PC-3 (cell line): ENCODE data around the gene ZNRF2. TPM values are rescaled to one million over a fixed set of nuclear protein-coding genes. Genes with fewer than 3 reads are reported as not detected.

Experiments used
- ATAC-seq: fragments of 200-7000 bp; cut with Tn5 transposase; 2 replicates; pipeline ENCODE4 v1.9.1; 2020; ENCODE audit warnings: mild to moderate bottlenecking, moderate library complexity
- BruUV-seq: library from RNA; stranded (reverse); fragments of 400-500 nt; replicated peaks from 2 replicates; lab custom pipeline; 2021; lab: Mats Ljungman, UMichigan
- CTCF ChIA-PET: fragments of 300-600 bp; sonication (Branson Sonifier 250); formaldehyde crosslinking; loops from one replicate; lab custom pipeline; 2022; ENCODE audit warnings: antibody characterized with exemption; lab: Charles Lee
- POLR2A ChIA-PET: fragments of 300-600 bp; sonication (Branson Sonifier 250); formaldehyde crosslinking; loops from one replicate; lab custom pipeline; 2022; ENCODE audit warnings: antibody characterized with exemption; ENCODE audit not compliant: unreplicated experiment; lab: Charles Lee
- DNase-seq: peaks from one replicate; pipeline ENCODE4 v3.0.0-alpha.2; 2015
- H2AFZ ChIP-seq: fragments of 300-600 bp; sonication (generic); 2 replicates; pipeline ENCODE4 v1.6.0; 2016; ENCODE audit warnings: antibody characterized with exemption, low read length
- H3F3A ChIP-seq: fragments of 300-600 bp; sonication (generic); one replicate; pipeline ENCODE4 v1.6.0; 2017; ENCODE audit warnings: antibody characterized with exemption, low read length, control low read depth, mild to moderate bottlenecking; ENCODE audit not compliant: unreplicated experiment
- H3K27ac ChIP-seq: fragments of 300-600 bp; sonication (generic); 2 replicates; pipeline ENCODE4 v1.5.1; 2016; ENCODE audit warnings: mild to moderate bottlenecking, low read length
- H3K27me3 ChIP-seq: fragments of 300-600 bp; sonication (generic); 2 replicates; pipeline ENCODE4 v1.6.1; 2016; ENCODE audit warnings: low read length, mixed read lengths
- H3K36me3 ChIP-seq: fragments of 300-600 bp; sonication (generic); 2 replicates; pipeline ENCODE4 v1.6.1; 2016; ENCODE audit warnings: low read depth, mixed run types, low read length, mixed read lengths
- H3K4me1 ChIP-seq: fragments of 300-600 bp; sonication (generic); 2 replicates; pipeline ENCODE4 v1.5.1; 2016; ENCODE audit warnings: low read length; ENCODE audit not compliant: insufficient read depth
- H3K4me2 ChIP-seq: fragments of 300-600 bp; sonication (generic); 2 replicates; pipeline ENCODE4 v1.6.0; 2016; ENCODE audit warnings: low read length
- H3K4me3 ChIP-seq: fragments of 300-600 bp; sonication (generic); 2 replicates; pipeline ENCODE4 v1.5.1; 2016; ENCODE audit warnings: mild to moderate bottlenecking, low read length, mixed read lengths
- H3K79me2 ChIP-seq: fragments of 300-600 bp; sonication (generic); 2 replicates; pipeline ENCODE4 v1.6.1; 2017; ENCODE audit warnings: low read length, mixed read lengths
- H3K9ac ChIP-seq: fragments of 300-600 bp; sonication (generic); 2 replicates; pipeline ENCODE4 v1.6.0; 2016; ENCODE audit warnings: mild to moderate bottlenecking, low read length
- H3K9me2 ChIP-seq: fragments of 300-600 bp; sonication (generic); replicated peaks from 2 replicates; pipeline ENCODE4 v1.6.1; 2016; ENCODE audit warnings: mixed run types, low read length, mixed read lengths
- H3K9me3 ChIP-seq: fragments of 300-600 bp; sonication (generic); 2 replicates; pipeline ENCODE4 v1.6.1; 2016; ENCODE audit warnings: low read length, mixed read lengths
- H4K20me1 ChIP-seq: fragments of 300-600 bp; sonication (generic); 2 replicates; pipeline ENCODE4 v1.6.1; 2016; ENCODE audit warnings: low read length, mixed read lengths
- EZH2 ChIP-seq: fragments of 300-600 bp; sonication (generic); IDR thresholded peaks from one replicate; pipeline ENCODE4 v1.6.1; 2017; ENCODE audit warnings: antibody characterized with exemption, mild to moderate bottlenecking, low read length; ENCODE audit not compliant: unreplicated experiment
- EZH2phosphoT487 ChIP-seq: fragments of 300-600 bp; sonication (generic); IDR thresholded peaks from 2 replicates; pipeline ENCODE4 v1.6.1; 2018; ENCODE audit warnings: mild to moderate bottlenecking, antibody characterized with exemption, low read length, borderline replicate concordance
- intact Hi-C: fragments of 100-400 bp; cut with micrococcal nuclease; formaldehyde crosslinking; loops from 2 replicates; pipeline ENCODE4 v1.9.0; 2023
- total RNA-seq: library from RNA; depleted of rRNA; stranded (reverse); fragments of >200 nt; gene quantifications from 2 replicates; pipeline ENCODE4 v1.2.3, GENCODE V29; 2014
- TF ChIP-seq, protein P1 (sequence below): fragments of 300-600 bp; sonication (generic); conservative IDR thresholded peaks from 2 replicates; pipeline ENCODE4 v1.5.1; 2017; ENCODE audit warnings: antibody characterized with exemption, low read depth, mild to moderate bottlenecking, low read length

ZNRF2 gene
- total RNA-seq, 1 experiment from 2014 or later: 13.1 TPM

DNA sequence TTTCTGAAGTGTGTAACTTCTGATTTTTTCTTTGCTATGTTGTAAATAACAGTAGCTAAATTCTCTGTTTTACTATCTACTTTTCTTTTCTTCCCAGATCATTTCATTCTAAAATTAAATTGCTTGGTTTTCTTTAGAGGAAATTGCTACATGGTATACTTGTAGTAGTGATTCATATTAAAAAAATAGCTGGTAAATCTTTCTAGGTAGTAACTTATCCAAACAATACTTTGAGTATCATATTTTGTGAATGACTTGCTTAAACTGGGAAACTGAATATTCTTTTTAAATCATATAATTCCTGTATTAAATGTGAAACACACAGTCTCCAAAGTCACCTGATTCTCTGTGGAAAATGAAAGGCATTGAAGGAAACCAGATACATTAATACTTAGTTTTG lies 85.5 kb downstream of the ZNRF2 start:
- Histone ChIP-seq H3K9me2 (no peaks in the 10 kb centered on the region), H3K4me2 (no peak overlapping the region), H3K9ac (no peak overlapping the region), H2AFZ (no peak overlapping the region), H3K4me1 (peaks cover 10% of the 10 kb centered on the region; the same call in 1 of the 2 replicates), H3K27me3 (no peaks in the 10 kb centered on the region), H3K4me3 (no peak overlapping the region), H3K27ac (no peak overlapping the region), H4K20me1 (no peaks in the 10 kb centered on the region), H3K9me3 (no peaks in the 10 kb centered on the region), H3F3A (no peaks in the 10 kb centered on the region), H3K36me3 (no peaks in the 10 kb centered on the region), H3K79me2 (no peaks in the 10 kb centered on the region)
- CTCF ChIA-PET: no interaction called here
- TF ChIP-seq, protein P1, sequence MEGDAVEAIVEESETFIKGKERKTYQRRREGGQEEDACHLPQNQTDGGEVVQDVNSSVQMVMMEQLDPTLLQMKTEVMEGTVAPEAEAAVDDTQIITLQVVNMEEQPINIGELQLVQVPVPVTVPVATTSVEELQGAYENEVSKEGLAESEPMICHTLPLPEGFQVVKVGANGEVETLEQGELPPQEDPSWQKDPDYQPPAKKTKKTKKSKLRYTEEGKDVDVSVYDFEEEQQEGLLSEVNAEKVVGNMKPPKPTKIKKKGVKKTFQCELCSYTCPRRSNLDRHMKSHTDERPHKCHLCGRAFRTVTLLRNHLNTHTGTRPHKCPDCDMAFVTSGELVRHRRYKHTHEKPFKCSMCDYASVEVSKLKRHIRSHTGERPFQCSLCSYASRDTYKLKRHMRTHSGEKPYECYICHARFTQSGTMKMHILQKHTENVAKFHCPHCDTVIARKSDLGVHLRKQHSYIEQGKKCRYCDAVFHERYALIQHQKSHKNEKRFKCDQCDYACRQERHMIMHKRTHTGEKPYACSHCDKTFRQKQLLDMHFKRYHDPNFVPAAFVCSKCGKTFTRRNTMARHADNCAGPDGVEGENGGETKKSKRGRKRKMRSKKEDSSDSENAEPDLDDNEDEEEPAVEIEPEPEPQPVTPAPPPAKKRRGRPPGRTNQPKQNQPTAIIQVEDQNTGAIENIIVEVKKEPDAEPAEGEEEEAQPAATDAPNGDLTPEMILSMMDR: no peak
- TF ChIP-seq EZH2 (no peak), EZH2phosphoT487 (no peak)
- no peak; the same call in none of the 2 replicates for ATAC-seq
- no peak for DNase-seq
- no TSS peak for BruUV-seq
- intact Hi-C loops: no loop called here
- POLR2A ChIA-PET: interaction anchor here (0.7 kb wide), 1 partner anchor 38 kb away, joined by 5 read pairs; no protein-coding TSS in a partner anchor

DNA sequence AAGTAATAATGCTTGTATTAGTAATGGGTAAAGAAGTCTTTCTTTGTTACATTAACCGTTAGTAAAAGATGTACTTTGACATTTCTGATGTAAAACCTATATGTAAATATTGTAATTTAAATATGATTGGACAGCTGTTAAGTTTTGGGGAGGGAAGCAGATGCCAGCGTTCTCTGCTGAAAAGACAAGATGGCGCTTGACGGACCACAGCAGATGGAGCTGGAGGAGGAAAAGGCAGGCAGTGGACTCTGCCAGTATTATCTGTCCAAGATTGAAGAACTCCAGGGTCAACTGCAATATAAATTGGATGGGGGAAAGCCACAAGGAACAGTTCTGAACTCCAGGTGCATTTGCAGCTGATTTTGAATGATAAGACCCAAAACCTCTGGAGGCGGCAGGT lies 86.9 kb downstream of the ZNRF2 start:
- no peaks in the 10 kb centered on the region for H3F3A ChIP-seq
- no peaks in the 10 kb centered on the region for H3K27me3 ChIP-seq
- ChIA-PET POLR2A (no interaction called here), CTCF (no interaction called here)
- DNase-seq (no peak), ATAC-seq (no peak)
- H3K4me3 ChIP-seq: no peak overlapping the region
- H3K27ac ChIP-seq: no peak overlapping the region
- H3K79me2 ChIP-seq: no peaks in the 10 kb centered on the region
- H3K4me2 ChIP-seq: no peak overlapping the region
- intact Hi-C loops: no loop called here
- no peak overlapping the region for H3K9ac ChIP-seq
- TF ChIP-seq EZH2 (no peak), EZH2phosphoT487 (no peak)
- TF ChIP-seq, protein P1: no peak
- H2AFZ ChIP-seq: no peak overlapping the region
- BruUV-seq: no TSS peak
- no peaks in the 10 kb centered on the region for H4K20me1 ChIP-seq
- H3K4me1 ChIP-seq: peaks cover 8% of the 10 kb centered on the region; the same call in 1 of the 2 replicates
- no peaks in the 10 kb centered on the region for H3K9me2 ChIP-seq
- no peaks in the 10 kb centered on the region for H3K36me3 ChIP-seq
- no peaks in the 10 kb centered on the region for H3K9me3 ChIP-seq

DNA sequence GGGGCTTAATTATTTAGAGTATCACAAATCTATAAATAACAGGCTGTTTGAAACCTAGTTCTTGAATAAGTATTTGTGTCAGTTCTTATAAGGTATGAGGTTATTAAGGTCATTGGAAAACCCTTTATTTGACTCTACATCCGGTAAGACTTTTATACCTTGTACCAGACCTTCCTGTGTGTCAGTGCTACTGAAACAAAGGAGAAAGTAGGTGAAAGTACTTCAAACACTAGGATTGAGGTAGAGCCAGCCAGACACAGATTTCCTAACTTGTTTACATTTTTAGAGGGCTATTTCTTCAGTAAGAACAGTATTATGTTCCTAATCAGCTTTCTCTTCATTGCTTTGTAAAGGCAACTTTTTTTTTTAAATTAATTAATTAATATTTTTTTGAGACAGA lies 93.9 kb downstream of the ZNRF2 start:
- H3K27ac ChIP-seq: no peak overlapping the region
- DNase-seq (no peak), ATAC-seq (no peak)
- H3F3A ChIP-seq: no peaks in the 10 kb centered on the region
- no peak for TF ChIP-seq EZH2phosphoT487
- TF ChIP-seq, protein P1: no peak
- no peak for TF ChIP-seq EZH2
- H3K4me3 ChIP-seq: no peak overlapping the region
- no peaks in the 10 kb centered on the region for H3K27me3 ChIP-seq
- H3K79me2 ChIP-seq: no peaks in the 10 kb centered on the region
- no peaks in the 10 kb centered on the region for H3K36me3 ChIP-seq
- no peak overlapping the region for H2AFZ ChIP-seq
- H3K4me2 ChIP-seq: no peak overlapping the region
- BruUV-seq: no TSS peak
- no peak overlapping the region for H3K9ac ChIP-seq
- no peaks in the 10 kb centered on the region for H3K9me2 ChIP-seq
- ChIA-PET POLR2A (interaction anchor here (0.7 kb wide), 1 partner anchor 214 kb away, joined by 3 read pairs; no protein-coding TSS in a partner anchor), CTCF (no interaction called here)
- no peaks in the 10 kb centered on the region for H4K20me1 ChIP-seq
- H3K9me3 ChIP-seq: no peaks in the 10 kb centered on the region
- no peaks in the 10 kb centered on the region for H3K4me1 ChIP-seq
- intact Hi-C loops: no loop called here
